Bronchial epithelial cell (primary cell): ENCODE measurements around the gene KY. TPM values are rescaled to one million over a fixed set of nuclear protein-coding genes. Genes with fewer than 3 reads are reported as not detected.
A peak's percentile ranks its signal among the peaks of the same experiment; 100 is the strongest.

Experiments
- DNase-seq: peaks from one replicate; pipeline ENCODE4 v3.0.0-alpha.2; 2010; ENCODE audit warnings: low read depth
- FAIRE-seq: peaks from 2 replicates; lab custom pipeline; 2011; peaks lifted over from hg19 to GRCh38; lab: Jason Lieb, UNC
- H3K27me3 ChIP-seq: 2 replicates; pipeline ENCODE4 v1.5.1; 2011; ENCODE audit warnings: low read length; ENCODE audit not compliant: control insufficient read depth, insufficient read depth
- H3K36me3 ChIP-seq: 2 replicates; pipeline ENCODE4 v1.5.1; 2011; ENCODE audit warnings: low read length; ENCODE audit not compliant: control insufficient read depth, insufficient read depth
- H3K4me3 ChIP-seq: 2 replicates; pipeline ENCODE4 v1.5.1; 2011; ENCODE audit warnings: mild to moderate bottlenecking, low read depth, low read length, control low read depth
- CTCF ChIP-seq: IDR thresholded peaks from 2 replicates; pipeline ENCODE4 v1.5.1; 2011; ENCODE audit warnings: mild to moderate bottlenecking, moderate library complexity, low read length, control low read depth, inconsistent platforms; ENCODE audit not compliant: insufficient read depth, severe bottlenecking
- total RNA-seq: library from RNA; depleted of rRNA; stranded (reverse); fragments of >200 nt; gene quantifications from 2 replicates; pipeline ENCODE4 v1.2.1, GENCODE V29; 2014

Gene KY
- total RNA-seq, 1 donor from 2014 or later = not detected

- TF ChIP-seq CTCF = no peak
- Histone ChIP-seq H3K36me3 (no peaks in the 10 kb centered on the region), H3K4me3 (no peak overlapping the region), H3K27me3 (no peaks in the 10 kb centered on the region)
- no peak for FAIRE-seq
- DNase-seq = peak; percentile 87
Measured at GRCh38 chr3:134694946-134695543, 44.2 kb upstream of the KY start.

GRCh38 chr3:134694466-134694865 is 43.6 kb upstream of the KY start:
- FAIRE-seq = no peak
- no peak for TF ChIP-seq CTCF
- no peak for DNase-seq
- H3K36me3 ChIP-seq = no peaks in the 10 kb centered on the region
- H3K4me3 ChIP-seq = no peak overlapping the region
- no peaks in the 10 kb centered on the region for H3K27me3 ChIP-seq

- Histone ChIP-seq H3K27me3 (no peaks in the 10 kb centered on the region), H3K36me3 (no peaks in the 10 kb centered on the region), H3K4me3 (no peak overlapping the region)
- FAIRE-seq = no peak
- no peak for TF ChIP-seq CTCF
- no peak for DNase-seq
Measured at GRCh38 chr3:134693804-134694203, 43.0 kb upstream of the KY start.

- H3K36me3 ChIP-seq = no peaks in the 10 kb centered on the region
- FAIRE-seq (no peak), DNase-seq (no peak)
- H3K27me3 ChIP-seq = no peaks in the 10 kb centered on the region
- no peak overlapping the region for H3K4me3 ChIP-seq
- TF ChIP-seq CTCF = no peak
Measured at GRCh38 chr3:134693226-134693625, 42.4 kb upstream of the KY start.

GRCh38 chr3:134690226-134690625 is 39.4 kb upstream of the KY start:
- Histone ChIP-seq H3K27me3 (no peaks in the 10 kb centered on the region), H3K36me3 (no peaks in the 10 kb centered on the region), H3K4me3 (no peak overlapping the region)
- DNase-seq (no peak), FAIRE-seq (no peak)
- TF ChIP-seq CTCF = no peak

- FAIRE-seq (no peak), DNase-seq (no peak)
- no peak overlapping the region for H3K4me3 ChIP-seq
- H3K27me3 ChIP-seq = no peaks in the 10 kb centered on the region
- no peak for TF ChIP-seq CTCF
- H3K36me3 ChIP-seq = no peaks in the 10 kb centered on the region
Measured at GRCh38 chr3:134687642-134688041, 36.8 kb upstream of the KY start.
